ENCODE measurements around the gene AFF3.

- no peak for TF ChIP-seq CTCF (IDR thresholded peaks at IDR 0.05; ENCODE audit: control extremely low read depth in 1 of 3, insufficient read depth in 1 of 3, low read depth in 1 of 3, low read length in 3 of 3)
- TF ChIP-seq KDM5A (IDR thresholded peaks at IDR 0.05; ENCODE audit: low read length): no peak
- TF ChIP-seq RXRA (IDR thresholded peaks at IDR 0.05; ENCODE audit: insufficient read depth, low read depth, low read length): no peak
- TF ChIP-seq SRF (IDR thresholded peaks at IDR 0.05; ENCODE audit: low read depth, low read length): no peak
- TF ChIP-seq SP4 (IDR thresholded peaks at IDR 0.05; ENCODE audit: low read length): no peak
- no peak for TF ChIP-seq TEAD4 (IDR thresholded peaks at IDR 0.05; ENCODE audit: low read depth, low read length)
- TF ChIP-seq JUND (IDR thresholded peaks at IDR 0.05; ENCODE audit: low read length): no peak
- TF ChIP-seq RNF2 (IDR thresholded peaks at IDR 0.05; ENCODE audit: borderline replicate concordance, low read depth, low read length, missing control alignments, poor library complexity, severe bottlenecking): no peak
- no peak for TF ChIP-seq MAFK (IDR thresholded peaks at IDR 0.05; ENCODE audit: low read depth, low read length)
- TF ChIP-seq POLR2A (IDR thresholded peaks at IDR 0.05; ENCODE audit: control extremely low read depth in 1 of 2, low read depth in 2 of 2, low read length in 2 of 2): no peak
These were observed 276.3 kb downstream of the AFF3 start for GRCh38 chr2:99865818-99866676.
